Measurements from ENCODE around the gene SERPINB4. TPM values are rescaled to one million over a fixed set of nuclear protein-coding genes. Genes with fewer than 3 reads are reported as not detected.

SERPINB4 gene
- total RNA-seq, 1 donor from 2014 or later: not detected

DNA sequence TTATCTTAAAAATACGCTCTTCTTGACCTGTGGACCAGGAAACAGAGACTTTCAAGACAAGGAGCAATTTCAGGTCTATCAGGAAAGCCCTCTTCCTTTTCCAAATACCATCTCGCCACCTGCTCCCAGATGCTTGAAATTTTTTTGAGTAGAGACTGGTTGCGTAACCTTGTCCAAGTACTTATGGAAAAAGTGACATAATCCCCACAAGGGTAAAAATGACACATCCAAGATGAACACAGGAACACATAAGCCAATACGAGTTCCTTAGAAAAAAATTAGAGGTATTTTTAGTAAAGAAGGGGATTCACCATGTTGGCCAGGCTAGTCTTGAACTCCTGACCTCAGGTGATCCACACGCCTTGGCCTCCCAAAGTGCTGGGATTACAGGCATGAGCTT, 55.1 kb downstream of the SERPINB4 start:
- no peak for DNase-seq (ENCODE audit: missing footprints)
- intact Hi-C loops (cut with DNase I): no loop called here
- no peak for ATAC-seq

Other genes starting within 250 kb of the SERPINB4 start
- 20.4 TPM for gene VPS4B, start 221.8 kb downstream of the SERPINB4 start, total RNA-seq
- not detected for gene SERPINB5, start 167.3 kb downstream of the SERPINB4 start, total RNA-seq
- gene SERPINB12, start 101.9 kb downstream of the SERPINB4 start, total RNA-seq: not detected
- gene SERPINB13, start 56.9 kb downstream of the SERPINB4 start, total RNA-seq: not detected
- not detected for gene SERPINB3, start 17.6 kb upstream of the SERPINB4 start, total RNA-seq
- gene SERPINB11, start 58.7 kb upstream of the SERPINB4 start, total RNA-seq: not detected
- gene SERPINB7, start 131.2 kb upstream of the SERPINB4 start, total RNA-seq: not detected
- gene SERPINB2, start 243.4 kb upstream of the SERPINB4 start, total RNA-seq: not detected

All from Right ventricle myocardium inferior (tissue), 1 donor.